WTC11 (cell line): ENCODE results near the gene SLC17A2.

ENCODE experiments used
- ZNF317 ChIP-seq: sonication (generic); formaldehyde crosslinking; IDR thresholded peaks from 2 replicates; pipeline ENCODE4 v1.8.1; 2023; ENCODE audit warnings: low read depth, mild to moderate bottlenecking, moderate library complexity, missing genetic modification reagents, borderline replicate concordance
- TF ChIP-seq, protein P1 (sequence below): fragments of 200-600 bp; IDR thresholded peaks from 2 replicates; pipeline ENCODE4 v1.8.0; 2022; ENCODE audit warnings: antibody characterized with exemption
- TF ChIP-seq, protein P2 (sequence below): sonication (generic); formaldehyde crosslinking; IDR thresholded peaks from 2 replicates; pipeline ENCODE4 v1.8.1; 2022; ENCODE audit warnings: mild to moderate bottlenecking, moderate library complexity, missing genetic modification reagents
- TF ChIP-seq, protein P3 (sequence below): fragments of 250-450 bp; sonication (Bioruptor Pico); IDR thresholded peaks from 2 replicates; pipeline ENCODE4 v2.1.2; 2022; ENCODE audit warnings: mild to moderate bottlenecking, moderate library complexity
- TF ChIP-seq, protein P4 (sequence below): sonication (generic); formaldehyde crosslinking; IDR thresholded peaks from 2 replicates; pipeline ENCODE4 v1.8.0; 2023; ENCODE audit warnings: mild to moderate bottlenecking, missing genetic modification reagents
- TF ChIP-seq, protein P5 (sequence below): sonication (generic); formaldehyde crosslinking; conservative IDR thresholded peaks from 2 replicates; pipeline ENCODE4 v1.8.1; 2022; ENCODE audit warnings: mild to moderate bottlenecking, missing genetic modification reagents
- TF ChIP-seq, protein P6 (sequence below): sonication (generic); formaldehyde crosslinking; IDR thresholded peaks from 2 replicates; pipeline ENCODE4 v1.8.0; 2022; ENCODE audit warnings: missing genetic modification reagents

DNA sequence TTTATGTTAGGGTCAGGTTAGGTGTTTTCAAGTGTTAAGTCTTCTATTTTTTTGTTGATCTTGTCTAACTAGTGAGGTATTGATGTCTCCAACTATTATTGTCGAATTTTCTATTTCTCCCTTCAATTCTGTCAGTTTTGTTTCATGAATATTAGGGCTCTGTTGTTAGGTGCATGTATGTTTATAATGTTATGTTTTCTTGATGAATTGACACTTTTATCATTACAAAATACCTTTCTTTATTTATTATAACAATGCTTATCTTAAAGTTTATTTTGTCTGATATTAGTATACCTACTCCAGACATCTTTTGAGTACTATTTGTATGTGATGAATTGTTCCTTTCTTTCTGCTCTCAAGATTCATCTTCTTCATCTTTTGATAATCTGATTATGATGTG is 19.2 kb upstream of the SLC17A2 start:
- TF ChIP-seq, protein P1, sequence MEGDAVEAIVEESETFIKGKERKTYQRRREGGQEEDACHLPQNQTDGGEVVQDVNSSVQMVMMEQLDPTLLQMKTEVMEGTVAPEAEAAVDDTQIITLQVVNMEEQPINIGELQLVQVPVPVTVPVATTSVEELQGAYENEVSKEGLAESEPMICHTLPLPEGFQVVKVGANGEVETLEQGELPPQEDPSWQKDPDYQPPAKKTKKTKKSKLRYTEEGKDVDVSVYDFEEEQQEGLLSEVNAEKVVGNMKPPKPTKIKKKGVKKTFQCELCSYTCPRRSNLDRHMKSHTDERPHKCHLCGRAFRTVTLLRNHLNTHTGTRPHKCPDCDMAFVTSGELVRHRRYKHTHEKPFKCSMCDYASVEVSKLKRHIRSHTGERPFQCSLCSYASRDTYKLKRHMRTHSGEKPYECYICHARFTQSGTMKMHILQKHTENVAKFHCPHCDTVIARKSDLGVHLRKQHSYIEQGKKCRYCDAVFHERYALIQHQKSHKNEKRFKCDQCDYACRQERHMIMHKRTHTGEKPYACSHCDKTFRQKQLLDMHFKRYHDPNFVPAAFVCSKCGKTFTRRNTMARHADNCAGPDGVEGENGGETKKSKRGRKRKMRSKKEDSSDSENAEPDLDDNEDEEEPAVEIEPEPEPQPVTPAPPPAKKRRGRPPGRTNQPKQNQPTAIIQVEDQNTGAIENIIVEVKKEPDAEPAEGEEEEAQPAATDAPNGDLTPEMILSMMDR, result no peak
- TF ChIP-seq, protein P2, sequence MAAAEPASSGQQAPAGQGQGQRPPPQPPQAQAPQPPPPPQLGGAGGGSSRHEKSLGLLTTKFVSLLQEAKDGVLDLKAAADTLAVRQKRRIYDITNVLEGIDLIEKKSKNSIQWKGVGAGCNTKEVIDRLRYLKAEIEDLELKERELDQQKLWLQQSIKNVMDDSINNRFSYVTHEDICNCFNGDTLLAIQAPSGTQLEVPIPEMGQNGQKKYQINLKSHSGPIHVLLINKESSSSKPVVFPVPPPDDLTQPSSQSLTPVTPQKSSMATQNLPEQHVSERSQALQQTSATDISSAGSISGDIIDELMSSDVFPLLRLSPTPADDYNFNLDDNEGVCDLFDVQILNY, result no peak
- TF ChIP-seq, protein P3, sequence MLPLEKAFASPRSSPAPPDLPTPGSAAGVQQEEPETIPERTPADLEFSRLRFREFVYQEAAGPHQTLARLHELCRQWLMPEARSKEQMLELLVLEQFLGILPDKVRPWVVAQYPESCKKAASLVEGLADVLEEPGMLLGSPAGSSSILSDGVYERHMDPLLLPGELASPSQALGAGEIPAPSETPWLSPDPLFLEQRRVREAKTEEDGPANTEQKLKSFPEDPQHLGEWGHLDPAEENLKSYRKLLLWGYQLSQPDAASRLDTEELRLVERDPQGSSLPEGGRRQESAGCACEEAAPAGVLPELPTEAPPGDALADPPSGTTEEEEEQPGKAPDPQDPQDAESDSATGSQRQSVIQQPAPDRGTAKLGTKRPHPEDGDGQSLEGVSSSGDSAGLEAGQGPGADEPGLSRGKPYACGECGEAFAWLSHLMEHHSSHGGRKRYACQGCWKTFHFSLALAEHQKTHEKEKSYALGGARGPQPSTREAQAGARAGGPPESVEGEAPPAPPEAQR (CRISPR knock-in tag), result no peak
- TF ChIP-seq, protein P4, sequence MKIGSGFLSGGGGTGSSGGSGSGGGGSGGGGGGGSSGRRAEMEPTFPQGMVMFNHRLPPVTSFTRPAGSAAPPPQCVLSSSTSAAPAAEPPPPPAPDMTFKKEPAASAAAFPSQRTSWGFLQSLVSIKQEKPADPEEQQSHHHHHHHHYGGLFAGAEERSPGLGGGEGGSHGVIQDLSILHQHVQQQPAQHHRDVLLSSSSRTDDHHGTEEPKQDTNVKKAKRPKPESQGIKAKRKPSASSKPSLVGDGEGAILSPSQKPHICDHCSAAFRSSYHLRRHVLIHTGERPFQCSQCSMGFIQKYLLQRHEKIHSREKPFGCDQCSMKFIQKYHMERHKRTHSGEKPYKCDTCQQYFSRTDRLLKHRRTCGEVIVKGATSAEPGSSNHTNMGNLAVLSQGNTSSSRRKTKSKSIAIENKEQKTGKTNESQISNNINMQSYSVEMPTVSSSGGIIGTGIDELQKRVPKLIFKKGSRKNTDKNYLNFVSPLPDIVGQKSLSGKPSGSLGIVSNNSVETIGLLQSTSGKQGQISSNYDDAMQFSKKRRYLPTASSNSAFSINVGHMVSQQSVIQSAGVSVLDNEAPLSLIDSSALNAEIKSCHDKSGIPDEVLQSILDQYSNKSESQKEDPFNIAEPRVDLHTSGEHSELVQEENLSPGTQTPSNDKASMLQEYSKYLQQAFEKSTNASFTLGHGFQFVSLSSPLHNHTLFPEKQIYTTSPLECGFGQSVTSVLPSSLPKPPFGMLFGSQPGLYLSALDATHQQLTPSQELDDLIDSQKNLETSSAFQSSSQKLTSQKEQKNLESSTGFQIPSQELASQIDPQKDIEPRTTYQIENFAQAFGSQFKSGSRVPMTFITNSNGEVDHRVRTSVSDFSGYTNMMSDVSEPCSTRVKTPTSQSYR, result no peak
- TF ChIP-seq, protein P5, sequence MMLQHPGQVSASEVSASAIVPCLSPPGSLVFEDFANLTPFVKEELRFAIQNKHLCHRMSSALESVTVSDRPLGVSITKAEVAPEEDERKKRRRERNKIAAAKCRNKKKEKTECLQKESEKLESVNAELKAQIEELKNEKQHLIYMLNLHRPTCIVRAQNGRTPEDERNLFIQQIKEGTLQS (CRISPR knock-in tag), result no peak
- TF ChIP-seq, protein P6, sequence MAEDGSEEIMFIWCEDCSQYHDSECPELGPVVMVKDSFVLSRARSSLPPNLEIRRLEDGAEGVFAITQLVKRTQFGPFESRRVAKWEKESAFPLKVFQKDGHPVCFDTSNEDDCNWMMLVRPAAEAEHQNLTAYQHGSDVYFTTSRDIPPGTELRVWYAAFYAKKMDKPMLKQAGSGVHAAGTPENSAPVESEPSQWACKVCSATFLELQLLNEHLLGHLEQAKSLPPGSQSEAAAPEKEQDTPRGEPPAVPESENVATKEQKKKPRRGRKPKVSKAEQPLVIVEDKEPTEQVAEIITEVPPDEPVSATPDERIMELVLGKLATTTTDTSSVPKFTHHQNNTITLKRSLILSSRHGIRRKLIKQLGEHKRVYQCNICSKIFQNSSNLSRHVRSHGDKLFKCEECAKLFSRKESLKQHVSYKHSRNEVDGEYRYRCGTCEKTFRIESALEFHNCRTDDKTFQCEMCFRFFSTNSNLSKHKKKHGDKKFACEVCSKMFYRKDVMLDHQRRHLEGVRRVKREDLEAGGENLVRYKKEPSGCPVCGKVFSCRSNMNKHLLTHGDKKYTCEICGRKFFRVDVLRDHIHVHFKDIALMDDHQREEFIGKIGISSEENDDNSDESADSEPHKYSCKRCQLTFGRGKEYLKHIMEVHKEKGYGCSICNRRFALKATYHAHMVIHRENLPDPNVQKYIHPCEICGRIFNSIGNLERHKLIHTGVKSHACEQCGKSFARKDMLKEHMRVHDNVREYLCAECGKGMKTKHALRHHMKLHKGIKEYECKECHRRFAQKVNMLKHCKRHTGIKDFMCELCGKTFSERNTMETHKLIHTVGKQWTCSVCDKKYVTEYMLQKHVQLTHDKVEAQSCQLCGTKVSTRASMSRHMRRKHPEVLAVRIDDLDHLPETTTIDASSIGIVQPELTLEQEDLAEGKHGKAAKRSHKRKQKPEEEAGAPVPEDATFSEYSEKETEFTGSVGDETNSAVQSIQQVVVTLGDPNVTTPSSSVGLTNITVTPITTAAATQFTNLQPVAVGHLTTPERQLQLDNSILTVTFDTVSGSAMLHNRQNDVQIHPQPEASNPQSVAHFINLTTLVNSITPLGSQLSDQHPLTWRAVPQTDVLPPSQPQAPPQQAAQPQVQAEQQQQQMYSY (CRISPR knock-in tag), result no peak
- TF ChIP-seq ZNF317 (CRISPR knock-in tag), result no peak
